NCI-H524 treated with DMSO at 0.1 percent for 48 hours (cell line): ENCODE results near the gene KRTAP10-6.
"Not testable (repeated sequence)": the region's sequence is repeated elsewhere in the genome, so short reads cannot be mapped to it uniquely, and the experiment has no call there.

ENCODE experiments used
- DNase-seq: peaks from one replicate; lab custom pipeline; 2025; lab: John Stamatoyannopoulos, UW

The KRTAP10-6 gene

DNA sequence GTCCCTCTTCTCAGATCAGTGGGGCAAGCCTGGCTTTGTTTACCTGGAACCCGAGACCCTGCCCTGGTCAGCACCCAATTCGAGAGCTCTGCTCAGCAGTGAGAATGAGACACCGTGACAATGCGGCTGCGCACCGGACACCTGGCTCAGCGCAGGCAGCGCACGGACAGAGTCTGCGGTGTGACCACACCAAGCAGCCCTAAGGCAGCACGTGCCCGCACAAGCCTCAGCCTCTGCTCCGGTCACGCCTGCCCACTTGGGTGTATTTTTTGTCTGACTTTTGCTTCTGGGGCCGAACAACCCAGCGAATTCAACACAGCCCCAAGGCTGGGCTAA, 24.3 kb upstream of the KRTAP10-6 start:
- DNase-seq, result no peak

GRCh38 chr21:44615911-44616590, 23.7 kb upstream of the KRTAP10-6 start:
- peak; percentile 67 for DNase-seq

- DNase-seq, result no peak
Measured at GRCh38 chr21:44615466-44615865, 23.2 kb upstream of the KRTAP10-6 start.

DNA sequence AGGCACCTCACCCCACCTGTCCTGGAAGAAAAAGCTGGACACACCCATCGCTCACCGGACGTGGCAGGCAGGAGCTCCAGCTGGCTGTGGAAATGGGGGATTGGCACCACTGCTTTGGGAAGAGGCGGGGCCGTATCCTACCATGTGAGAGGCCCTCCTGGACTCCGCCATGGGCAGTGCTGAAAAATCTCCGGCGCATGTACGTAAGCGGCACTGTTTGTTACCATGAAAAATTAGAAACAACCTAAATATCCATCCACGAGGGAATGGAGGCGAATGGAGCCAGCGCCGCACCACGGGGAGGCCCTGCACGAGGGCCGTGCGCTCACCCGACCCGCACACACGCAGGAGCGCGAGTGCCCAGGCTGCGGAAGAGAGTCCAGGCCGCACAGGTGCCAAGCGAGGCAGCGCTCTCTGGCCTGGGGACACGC, 22.7 kb upstream of the KRTAP10-6 start:
- DNase-seq, result no peak

DNA sequence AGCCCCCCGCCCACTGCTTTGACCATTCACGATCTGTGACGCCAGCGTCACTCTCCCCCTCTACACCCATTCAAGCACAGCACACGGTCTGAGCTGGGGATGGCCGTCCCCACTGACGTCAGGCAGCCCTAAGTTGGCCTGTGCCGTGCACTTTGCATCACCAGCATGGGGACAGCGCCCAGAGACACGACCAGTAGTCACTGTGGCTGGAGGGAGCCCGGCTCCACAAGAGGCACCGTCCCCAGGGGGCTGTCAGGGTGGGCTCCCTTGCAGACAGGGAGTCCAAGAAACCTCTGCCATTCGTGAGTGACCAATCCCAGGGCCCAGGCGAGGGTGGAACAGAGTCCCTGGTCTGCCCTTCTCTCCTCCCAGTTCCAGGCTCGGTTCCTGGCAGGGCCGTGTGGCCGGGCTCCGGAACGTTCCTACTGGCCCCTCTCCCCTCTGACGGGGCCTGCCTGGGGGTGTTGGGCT, 21.9 kb upstream of the KRTAP10-6 start:
- DNase-seq, result no peak

DNA sequence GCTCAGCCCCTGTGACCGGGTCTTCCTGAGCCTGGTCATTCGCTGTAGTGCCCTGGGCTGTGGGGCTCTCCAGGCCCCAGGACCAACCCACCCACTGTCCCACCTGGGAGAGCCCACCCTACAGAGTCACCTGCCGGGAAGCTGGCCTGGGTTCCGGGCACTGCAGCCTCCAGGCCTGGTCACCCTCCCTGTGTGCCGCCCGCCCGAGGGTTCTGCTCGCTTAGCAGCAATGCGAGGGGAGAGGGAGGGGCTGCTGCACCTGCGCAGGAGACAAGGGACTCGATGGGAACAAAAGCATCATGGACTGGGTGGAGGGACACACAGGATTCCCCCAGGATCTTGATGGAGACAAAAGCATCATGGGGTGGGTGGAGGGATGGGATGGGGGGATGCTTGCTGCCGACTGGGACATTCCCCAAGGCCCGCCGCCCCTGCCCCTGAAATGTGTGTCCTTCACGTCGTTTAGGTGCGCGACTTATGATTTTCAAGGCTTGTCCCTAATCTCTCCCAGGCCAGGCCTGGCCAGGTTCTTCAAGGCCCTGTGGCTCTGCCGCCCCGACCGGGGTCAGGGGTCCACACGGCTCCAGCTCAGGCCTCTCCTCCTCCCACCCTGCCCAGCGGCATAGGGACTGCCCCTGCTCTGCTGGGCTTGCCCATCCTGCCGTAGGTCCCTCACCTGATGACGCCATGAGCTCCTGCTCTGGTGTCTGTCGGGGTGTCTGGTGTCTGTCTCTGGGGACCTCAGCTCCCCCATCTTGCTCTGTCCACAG, 21.3 kb upstream of the KRTAP10-6 start:
- no peak for DNase-seq

DNA sequence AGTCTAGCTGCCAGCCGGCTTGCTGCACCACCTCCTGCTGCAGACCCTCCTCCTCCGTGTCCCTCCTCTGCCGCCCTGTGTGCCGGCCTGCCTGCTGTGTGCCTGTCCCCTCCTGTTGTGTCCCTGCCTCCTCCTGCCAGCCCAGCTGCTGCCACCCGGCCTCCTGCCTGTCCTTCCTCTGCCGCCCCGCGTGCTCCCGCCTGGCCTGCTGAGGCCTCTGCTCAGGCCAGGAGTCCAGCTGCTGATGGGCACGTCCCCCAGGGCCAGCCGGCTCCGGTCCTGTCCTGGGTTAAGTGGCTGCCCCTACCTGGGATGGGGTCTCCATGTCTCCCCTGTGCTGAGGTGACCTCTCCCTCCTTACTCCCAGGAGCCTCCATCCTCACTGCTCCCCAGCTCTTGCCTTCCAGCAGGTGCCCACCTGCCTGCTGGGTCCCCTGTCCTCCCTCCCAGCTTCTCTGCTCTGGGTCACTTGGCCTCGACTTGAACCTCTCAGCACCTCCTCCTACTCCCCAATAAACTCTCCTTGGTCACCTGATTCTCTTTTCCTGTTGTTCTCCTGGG, 20.4 kb upstream of the KRTAP10-6 start:
- no peak for DNase-seq

DNA sequence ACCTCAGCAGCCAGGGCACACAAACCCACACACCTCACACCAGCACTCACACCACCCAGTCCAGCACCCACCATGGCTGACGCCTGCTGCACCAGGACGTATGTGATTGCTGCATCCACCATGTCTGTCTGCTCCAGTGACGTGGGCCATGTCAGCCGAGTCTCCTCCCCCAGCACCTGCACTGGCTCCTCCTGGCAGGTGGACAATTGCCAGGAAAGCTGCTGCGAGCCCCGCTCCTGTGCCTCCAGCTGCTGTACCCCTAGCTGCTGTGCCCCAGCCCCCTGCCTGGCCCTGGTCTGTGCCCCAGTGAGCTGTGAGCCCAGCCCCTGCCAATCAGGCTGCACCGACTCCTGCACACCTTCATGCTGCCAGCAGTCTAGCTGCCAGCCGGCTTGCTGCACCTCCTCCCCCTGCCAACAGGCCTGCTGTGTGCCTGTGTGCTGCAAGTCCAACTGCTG, 19.8 kb upstream of the KRTAP10-6 start, which contains the start of gene KRTAP10-8:
Gene KRTAP10-8, plus strand, starts transcription at position 51 of the 458 bp plus-strand sequence. Its CDS starts 22 bp downstream, at position 73.
- no peak for DNase-seq

- DNase-seq, result no peak
Measured at GRCh38 chr21:44611551-44611950, 19.2 kb upstream of the KRTAP10-6 start.

DNA sequence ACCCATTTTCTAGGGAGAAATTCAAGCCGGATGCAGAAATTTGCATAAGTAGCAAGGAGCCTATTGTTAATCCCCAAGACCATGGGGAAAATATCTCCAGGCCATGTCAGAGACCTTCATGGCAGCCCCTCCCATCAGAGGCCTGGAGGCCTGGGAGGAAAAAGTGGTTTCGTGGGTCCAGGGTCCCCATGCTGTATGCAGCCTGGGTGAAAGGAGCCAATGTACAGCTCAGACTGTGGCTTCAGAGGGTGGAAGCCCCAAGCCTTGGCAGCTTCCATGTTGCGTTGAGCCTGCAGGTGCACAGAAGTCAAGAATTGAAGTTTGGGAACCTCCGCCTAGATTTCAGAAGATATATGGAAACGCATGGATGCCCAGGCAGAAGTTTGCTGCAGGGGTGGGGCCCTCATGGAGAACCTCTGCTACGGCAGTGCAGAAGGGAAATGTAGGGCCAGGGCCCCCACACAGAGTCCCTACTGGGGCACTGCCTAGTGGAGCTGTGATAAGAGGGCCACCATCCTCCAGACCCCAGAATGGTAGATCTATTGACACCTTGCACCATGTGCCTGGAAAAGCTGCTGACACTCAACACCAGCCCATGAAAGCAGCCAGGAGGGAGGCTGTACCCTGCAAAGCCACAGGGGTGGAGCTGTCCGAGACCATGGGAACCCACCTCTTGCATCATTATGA, 18.0 kb upstream of the KRTAP10-6 start:
- DNase-seq, result not testable (repeated sequence)

GRCh38 chr21:44609193-44609592, 16.9 kb upstream of the KRTAP10-6 start:
- DNase-seq, result no peak

- no peak for DNase-seq
Measured at GRCh38 chr21:44606495-44606894, 14.2 kb upstream of the KRTAP10-6 start.

GRCh38 chr21:44603911-44604310, 11.6 kb upstream of the KRTAP10-6 start:
- no peak for DNase-seq

DNA sequence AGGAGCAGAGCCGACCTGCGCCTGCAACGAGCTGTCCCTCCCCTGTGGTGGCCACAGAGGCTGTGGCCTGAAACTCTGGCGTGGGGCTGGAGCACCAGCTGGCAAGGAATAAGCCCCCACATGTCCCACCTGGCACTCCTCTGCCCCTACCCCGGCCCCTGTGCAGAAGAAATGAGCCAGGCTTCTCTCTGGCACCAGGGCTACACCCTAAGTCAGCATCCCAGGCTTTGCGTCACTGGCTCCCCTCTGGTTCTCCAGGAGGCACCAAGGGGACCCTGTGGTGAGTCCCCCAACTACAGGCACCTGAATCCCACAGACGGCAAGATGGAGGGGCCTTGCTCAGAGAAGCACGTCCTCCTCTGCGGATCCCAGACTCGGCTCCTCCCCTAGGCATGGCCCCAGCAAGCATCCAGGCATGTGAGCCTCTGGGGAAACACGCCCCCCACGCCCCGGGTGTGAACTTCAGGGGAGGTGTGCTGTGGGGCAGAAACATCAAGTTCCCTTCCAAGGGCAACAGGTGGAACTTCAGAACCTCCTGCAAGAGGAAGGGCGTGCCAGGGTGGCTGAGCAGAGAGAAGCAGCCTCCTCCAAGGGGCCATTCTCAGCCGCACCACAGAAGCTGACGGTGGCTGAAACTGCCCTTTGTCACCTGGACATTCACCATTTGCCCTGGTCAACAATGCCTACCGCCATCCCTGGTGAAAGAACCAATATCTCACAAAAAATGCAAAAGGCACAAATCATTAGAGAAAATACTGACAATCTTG, 11.0 kb upstream of the KRTAP10-6 start:
- DNase-seq, result no peak

DNA sequence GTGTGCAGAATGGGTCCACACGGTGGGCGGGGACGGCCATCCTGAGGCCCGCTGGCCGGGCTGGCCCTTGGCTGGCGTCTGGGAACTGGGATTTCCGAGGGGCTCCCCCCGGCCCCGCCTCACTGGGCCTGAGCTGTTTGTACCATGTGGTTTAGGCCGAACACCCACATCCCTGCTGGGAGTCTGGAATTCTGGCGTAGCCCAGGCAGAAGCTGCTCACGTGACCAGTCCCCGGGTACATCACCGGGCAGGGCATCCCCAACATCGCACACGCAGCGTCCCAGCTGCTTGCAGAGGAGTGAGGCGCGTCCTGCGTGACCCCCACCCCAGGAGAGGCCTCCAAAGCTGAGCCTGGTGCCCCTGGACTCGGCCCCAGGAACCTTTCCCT, 10.2 kb upstream of the KRTAP10-6 start:
- DNase-seq, result no peak

DNA sequence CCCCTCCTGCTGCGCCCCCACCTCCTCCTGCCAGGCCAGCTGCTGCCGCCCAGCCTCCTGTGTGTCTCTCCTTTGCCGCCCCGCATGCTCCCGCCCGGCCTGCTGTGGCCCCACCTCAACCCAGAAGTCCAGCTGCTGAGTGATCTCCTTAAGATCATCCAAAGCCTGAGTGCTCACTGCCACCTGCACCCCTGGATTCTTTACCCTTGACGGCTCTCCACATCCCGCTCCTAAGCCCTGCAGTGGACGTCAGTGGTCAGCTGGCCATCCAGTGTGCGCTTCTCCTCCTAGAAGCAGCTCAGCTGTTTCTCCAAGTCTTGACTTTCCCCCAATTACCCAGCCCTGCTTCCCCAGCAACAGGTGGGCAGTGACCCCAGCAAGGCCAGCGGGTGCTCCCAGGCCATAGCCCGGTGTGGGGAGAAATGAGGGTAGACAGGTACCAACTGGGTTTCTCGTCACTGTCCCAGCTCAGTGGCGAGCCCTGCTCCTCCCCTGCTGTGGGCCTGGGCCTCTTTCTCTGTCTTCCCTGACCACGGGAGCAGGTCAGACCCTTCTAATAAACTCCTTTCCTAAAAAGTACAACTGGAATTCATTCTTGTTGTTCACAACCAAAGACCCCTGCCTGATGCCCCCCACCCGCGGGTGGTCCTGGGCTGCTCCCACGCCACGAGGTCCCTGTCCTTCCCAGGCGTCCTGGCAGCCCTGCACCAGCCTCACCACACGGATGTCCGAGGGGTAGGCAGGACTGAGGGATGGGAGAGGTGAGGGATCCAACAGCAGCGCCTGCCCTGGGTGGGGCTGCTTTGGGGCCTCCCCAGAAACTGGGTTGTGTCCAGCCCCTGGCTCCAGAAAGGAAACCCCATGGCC, 9.5 kb upstream of the KRTAP10-6 start:
- peak; percentile 58 for DNase-seq

GRCh38 chr21:44601091-44601490, 8.8 kb upstream of the KRTAP10-6 start:
- DNase-seq, result not testable (repeated sequence)

DNA sequence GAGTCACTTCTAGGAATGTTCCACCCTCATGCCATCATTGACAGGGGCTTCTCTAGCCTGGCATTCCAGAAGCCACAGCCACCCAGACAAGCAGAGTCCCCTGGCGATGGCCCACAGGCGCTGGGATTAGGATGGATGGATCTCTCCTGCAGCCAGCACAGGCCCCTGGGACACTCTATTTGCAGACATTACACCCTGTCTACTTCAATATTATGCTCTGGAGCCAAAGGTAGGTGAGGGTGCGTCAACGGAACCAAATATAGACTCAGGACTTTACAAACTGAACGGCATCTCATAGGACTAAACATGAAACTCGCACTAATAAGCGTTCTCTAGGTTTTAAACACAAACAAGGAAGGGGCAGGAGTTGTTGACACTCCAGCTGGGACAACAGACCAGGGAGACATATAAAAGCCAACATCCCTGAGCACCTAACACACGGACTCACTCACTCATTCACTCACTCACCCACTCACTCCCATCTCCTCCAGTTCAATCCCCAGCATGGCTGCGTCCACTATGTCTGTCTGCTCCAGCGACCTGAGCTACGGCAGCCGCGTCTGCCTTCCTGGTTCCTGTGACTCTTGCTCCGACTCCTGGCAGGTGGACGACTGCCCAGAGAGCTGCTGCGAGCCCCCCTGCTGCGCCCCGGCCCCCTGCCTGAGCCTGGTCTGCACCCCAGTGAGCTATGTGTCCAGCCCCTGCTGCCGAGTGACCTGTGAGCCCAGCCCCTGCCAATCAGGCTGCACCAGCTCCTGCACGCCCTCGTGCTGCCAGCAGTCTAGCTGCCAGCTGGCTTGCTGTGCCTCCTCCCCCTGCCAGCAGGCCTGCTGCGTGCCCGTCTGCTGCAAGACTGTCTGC, 8.0 kb upstream of the KRTAP10-6 start, which contains the start of gene KRTAP10-7:
Gene KRTAP10-7, plus strand, starts transcription at position 480 of the 861 bp plus-strand sequence. Its CDS starts 25 bp downstream, at position 505.
- not testable (repeated sequence) for DNase-seq

GRCh38 chr21:44599264-44600029, 7.1 kb upstream of the KRTAP10-6 start:
- no peak for DNase-seq
